Activated CD8-positive, alpha-beta memory T cell treated with anti-CD3 and anti-CD28 coated beads, Interleukin-2, amount 50 U/mL, for 24 hours (primary cell): ENCODE measurements around the gene RETSAT.

Source experiments
- DNase-seq: peaks from one replicate; pipeline ENCODE4 v3.0.0-alpha.2; 2020; ENCODE audit errors: extremely low read depth

The RETSAT gene

GRCh38 chr2:85308201-85308600 lies 46.1 kb downstream of the RETSAT start:
- DNase-seq, result no peak

DNA sequence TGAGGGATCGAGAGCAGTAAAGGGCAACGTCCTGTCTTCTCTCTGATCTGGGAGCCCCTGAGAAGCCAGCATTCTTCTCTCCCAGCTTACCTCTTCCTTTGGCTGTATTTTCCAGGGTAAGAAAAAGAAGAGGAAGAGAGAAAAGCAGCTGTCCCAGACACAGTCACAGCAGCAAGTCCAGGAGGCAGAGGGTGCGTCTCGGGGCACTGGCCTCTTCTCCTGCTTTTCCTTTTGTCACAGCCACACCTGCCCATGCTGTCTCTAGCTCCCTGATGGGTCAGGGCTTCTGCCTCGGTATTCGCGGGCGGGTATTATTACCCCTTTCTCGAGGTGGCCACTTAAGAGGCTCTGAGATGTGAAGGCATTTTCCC lies 46.8 kb downstream of the RETSAT start:
- DNase-seq, result no peak

GRCh38 chr2:85303780-85304531 lies 50.4 kb downstream of the RETSAT start:
- DNase-seq, result no peak

DNA sequence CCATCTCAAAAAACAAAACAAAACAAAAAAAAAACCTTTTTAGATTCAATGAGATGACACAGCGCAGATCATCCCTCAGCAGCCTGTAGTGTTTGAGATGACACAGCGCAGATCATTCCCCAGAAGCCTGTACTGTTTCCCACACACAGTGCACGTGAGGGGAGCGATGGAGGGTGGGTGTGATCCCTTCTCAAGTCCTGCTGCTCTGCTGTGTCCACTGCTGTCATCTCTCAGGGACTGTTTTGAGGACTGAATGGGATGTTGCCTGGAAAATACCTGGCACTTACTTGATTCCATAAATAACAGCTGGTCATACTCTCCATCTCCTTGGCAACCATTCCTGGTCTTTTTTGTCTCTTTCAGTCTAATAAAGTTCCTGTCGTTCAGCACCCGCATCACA lies 52.2 kb downstream of the RETSAT start:
- no peak for DNase-seq
